GM19395 (cell line): ENCODE results near the gene STK17A.

Experiments
- ATAC-seq: cut with Tn5 transposase; IDR thresholded peaks from one replicate; pipeline ENCODE4 v1.9.1; 2021; ENCODE audit warnings: mild to moderate bottlenecking, moderate library complexity; ENCODE audit not compliant: unreplicated experiment

Gene STK17A

DNA sequence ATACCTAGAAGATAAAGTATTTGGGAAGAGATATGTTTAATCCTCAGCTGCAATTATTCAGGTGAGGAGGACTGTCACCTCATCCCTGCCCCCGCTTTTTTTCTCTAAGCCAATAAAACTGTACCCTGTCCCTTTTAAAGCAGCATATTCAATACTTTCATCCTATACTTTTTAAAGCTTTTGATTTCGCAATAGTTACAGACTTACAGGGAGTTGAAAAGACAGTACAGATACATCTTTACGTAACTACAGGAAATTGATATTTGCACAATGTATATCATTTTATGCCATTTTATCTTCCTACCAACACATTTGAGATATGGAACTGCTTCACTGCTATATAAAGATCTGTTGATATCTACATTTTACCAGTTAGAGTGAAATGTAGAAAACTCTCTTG is 47.6 kb downstream of the STK17A start:
- no peak for ATAC-seq

DNA sequence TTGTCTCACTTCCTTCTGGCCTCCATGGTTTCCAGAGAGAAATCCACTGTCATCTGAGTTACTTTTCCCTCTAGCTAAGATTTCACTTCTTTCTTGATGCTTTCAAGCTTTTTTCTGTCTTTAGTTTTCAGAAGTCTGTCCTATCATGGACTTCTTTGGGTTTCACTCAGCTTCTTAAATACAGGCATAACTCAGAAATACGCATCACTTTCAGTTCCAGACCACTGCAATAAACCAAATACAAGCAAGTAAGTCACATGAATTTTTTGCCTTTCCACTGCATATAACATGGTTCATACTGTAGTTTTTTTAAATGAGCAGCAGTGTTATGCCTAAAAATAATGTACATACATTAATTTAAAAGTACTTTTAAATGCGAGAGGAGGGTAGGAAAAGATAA is 48.7 kb downstream of the STK17A start:
- ATAC-seq: peak; percentile 67

DNA sequence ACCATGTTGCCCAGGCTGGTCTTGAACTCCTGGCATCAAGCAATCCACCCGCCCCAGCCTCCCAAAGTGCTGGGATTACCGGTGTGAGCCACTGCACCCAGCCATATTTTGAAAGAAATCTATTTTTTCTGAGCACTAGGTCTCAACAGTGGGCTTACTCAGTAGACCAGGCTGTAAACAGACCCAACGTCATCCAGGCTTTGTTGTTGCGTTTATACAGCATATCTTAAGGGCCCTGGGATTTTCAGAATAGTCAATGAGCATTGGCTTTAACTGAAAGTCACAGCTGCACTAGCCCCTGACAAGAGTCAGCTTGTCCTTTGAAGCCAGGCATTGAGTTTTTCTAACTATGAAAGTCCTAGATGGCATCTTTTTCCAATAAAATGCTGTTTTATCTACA is 49.8 kb downstream of the STK17A start:
- ATAC-seq: no peak

DNA sequence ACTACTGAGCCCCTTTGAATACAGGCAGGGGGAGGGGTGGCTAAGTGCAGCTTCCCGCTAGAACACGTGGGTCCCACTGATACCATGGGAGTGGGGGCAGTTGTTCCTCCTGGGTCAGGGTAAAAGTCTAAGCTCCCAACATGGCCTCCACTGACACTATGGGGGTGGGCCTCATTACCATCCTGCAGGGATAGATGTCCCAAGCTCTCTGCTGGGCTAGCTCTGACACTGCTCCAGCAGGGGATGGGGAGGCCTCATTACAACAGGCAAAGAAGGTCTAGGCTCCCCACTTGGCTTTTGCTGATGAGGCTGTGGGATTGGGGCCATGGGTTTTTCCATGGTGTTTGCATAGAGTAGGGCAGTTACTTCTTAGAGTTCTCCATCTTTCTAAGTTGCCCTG is 51.5 kb downstream of the STK17A start:
- ATAC-seq: no peak

DNA sequence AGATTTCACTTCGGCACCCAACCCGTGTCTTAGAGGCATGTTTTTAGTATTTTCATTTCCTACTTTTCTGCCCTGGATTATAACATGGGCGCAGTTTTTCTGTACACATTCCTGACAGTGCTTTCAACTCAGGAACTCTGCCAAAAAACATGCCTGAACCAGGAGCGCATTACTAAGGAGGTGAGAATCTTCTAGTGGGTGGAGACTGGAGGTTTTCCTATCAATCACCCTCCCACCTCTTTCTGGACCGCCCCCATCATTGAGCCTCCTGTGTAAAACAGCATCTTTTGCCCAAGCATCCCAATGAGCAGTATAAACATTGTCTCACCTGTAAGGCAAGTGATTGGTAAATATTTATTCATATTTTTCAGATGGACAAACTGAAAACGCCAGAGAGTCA is 53.2 kb downstream of the STK17A start:
- no peak for ATAC-seq

DNA sequence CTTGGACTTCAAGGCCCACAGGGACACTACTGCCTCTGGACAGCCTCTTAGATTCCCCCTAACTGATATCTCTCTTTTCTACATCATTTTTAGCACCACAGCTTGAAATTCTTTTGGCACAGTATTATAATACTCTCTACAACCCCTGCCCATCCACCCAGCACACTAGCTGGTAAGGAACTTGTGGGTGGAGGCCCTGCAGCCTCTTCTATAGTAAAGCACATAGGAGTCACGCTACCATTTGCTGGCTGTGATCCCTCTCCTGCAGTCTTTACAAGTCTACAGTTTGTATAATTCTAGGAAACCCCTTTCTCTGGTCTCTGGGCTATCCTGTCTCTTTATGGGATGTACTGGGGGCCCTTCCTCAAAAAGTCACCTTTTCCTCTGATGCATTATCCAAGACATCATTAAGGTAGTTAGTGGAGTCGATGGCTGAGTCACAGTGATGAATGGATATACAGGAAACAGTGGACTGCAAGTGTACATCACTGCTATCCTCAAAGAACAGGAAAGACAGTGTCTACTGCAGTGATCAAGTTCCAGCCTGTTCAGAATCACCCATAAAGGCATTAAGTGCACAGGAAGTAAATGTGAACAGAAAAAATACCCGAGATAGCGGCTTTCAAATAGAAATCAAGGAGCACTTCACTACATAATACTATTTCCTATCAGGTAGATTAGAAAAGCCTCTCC is 54.4 kb downstream of the STK17A start:
- no peak for ATAC-seq

DNA sequence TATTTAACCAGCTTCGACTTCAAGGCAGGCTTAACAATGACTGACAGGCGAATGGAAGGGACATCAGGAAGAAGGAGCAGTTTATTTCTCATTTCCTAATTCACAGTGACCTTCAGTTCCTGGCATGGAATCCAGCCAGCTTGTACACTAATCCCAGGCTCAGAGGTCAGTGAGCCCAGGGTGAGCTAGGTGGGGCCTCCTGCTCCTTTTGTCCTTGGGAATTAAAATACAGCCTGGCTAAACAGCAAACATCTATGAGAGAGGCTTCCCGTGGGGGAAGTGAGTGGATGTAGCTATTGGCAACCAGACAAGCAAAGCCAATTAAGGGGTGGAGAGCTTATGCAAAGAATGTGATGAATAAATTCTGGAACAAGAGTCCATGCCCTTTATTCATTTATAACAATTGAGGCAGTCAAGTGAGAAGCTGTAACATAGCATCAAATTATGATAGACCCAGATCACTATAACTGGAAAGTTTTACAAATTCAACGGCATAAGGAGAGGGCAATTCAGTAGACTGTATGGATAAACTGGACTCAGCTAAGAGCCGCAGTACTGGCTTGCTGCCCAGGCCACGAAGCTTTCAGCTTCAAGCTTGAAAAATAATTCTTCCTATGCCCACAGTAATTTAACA is 57.1 kb downstream of the STK17A start:
- no peak for ATAC-seq

DNA sequence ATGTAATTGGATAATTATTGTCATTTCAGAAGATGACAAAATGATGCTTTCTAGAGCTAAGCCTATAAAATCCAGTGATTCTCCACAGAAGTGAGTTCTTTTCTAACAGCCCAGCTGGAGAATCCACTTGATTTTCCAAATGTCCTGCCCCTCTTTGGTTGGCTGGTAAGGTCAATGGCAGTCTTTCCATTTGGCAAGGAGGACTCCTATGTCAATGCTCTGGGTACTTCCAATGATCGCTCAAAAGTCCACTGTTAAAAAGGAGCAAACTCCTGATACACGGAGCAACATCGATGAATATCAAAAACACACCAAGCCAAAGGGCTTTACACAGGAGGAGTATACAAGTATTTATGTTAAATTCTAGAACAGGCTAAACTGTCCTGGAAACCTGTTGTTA is 57.8 kb downstream of the STK17A start:
- no peak for ATAC-seq

DNA sequence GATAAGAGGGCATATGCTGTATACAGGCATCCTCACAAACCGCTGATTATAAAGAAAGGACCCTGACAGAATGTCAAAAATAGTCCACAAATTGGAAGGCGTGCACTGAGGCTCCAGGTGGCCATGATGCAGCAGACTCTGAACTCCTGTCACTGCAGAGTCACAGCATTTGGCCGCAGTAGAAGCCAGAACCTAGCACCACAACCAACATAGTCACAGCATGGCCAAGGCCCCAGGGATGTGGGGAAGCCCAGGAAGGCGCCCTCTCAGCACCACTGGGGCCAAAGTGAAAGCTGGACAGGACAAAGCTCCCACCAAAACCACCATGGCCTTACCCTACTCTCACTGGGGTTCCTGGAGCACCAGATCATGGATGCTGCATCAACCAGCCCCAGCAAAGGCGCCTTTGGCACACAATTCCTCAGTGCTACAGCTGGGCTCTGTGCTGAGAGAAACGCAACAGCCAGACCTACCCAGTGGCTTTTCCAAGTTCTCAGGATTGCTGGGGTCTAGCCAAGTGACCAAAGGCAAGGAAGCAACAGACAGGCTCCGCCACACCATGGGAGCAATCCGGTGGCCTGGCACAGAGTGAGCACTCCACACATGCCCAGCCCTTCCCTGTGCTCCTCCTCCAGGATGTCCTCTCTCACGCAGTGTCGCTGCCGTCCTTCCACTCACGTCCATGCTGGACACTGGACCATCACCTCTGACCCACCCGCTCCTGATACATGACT is 60.2 kb downstream of the STK17A start:
- ATAC-seq: no peak

DNA sequence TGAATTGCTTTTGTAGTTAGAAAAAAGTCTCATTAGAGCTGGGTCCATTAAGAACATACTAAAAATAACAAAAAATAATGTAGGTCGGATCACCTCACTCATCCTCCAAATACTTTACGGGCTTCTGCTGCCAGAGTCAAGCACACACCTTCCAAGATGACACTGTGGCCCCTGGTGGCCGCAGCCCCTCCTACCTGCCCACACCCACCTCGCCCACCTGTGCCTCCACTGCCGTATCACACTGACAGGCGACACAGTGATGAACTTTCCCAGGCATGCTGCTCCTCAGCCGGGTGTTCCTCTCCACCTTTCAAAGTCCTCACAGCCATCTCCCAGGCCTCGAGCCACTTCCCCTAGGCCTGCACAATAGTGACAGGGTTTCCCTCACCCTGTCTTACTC is 60.9 kb downstream of the STK17A start:
- no peak for ATAC-seq

DNA sequence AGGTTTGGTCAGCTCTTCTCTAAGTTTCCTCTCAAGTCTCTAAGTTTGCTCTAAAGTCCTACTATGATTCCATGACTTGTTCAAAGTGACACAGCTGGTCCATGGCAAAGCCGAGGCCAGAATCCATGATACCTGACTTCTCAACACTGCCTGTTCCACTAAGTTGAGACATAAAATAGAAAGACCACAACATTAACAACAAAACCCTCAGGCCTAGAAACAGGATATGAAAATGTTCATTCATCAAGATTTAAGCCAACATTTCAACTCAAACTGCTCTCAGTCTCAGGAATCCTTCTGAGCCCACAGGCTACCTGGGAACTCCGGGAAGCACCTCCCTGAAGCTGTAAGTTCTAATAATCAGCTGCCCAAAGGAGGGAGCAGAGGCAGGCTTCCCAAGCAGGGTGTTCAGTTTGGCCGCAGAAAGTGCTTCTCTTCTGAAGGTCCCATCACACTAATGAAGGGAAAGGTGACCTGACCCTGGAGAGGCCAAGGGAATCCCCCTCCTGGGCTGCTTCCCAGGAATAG is 62.9 kb downstream of the STK17A start:
- ATAC-seq: no peak

DNA sequence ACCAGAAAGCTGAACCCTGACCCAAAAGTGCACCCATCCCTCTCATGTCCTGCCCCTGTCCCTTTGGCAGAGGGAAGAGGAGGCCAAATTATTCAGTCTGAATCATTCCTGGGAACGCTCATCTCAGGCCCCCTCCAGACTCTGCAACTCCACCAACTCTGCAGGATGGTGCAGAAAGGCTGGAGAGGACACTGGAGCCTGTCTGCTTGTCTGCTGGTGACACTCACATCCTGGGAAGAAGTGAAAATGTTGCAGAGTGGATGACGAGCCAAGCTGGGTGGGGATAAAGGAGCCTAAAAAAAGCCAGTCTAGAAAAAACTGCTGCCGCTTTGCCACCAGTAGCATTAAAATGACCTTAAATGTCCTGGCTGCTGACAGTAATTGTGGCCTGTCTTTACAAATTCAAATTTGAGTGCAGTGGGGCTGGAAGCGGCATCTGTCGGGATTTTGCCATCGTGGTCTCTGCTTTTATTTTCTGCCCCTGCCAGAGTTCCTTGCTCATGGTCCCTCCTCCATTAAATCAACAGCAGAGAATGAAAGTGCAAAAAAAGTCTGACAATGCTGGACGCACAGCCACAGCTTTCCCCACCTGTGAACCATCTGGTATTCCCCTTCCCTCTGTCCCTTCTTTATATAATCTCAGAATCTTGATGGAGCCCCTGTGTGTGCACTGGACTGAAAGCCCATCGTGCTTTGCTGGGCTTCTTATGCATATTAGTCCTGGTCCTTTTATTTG is 63.9 kb downstream of the STK17A start:
- ATAC-seq: no peak

DNA sequence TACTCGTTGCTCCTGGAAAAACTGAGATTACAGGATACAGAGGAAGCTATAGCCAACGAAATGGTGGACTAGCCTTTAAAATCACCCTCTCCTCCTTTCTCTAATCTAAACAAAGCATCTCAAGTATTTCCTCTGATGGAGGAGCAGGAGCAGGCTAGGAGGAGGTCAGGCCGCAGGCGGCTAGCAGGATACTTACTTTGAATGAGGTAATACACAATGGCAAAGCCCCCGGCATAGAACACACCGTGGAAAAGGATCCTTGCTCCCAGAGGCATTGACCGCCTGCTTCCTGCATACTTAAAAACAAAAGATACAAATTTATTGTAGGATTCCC is 64.4 kb downstream of the STK17A start:
- ATAC-seq: no peak

DNA sequence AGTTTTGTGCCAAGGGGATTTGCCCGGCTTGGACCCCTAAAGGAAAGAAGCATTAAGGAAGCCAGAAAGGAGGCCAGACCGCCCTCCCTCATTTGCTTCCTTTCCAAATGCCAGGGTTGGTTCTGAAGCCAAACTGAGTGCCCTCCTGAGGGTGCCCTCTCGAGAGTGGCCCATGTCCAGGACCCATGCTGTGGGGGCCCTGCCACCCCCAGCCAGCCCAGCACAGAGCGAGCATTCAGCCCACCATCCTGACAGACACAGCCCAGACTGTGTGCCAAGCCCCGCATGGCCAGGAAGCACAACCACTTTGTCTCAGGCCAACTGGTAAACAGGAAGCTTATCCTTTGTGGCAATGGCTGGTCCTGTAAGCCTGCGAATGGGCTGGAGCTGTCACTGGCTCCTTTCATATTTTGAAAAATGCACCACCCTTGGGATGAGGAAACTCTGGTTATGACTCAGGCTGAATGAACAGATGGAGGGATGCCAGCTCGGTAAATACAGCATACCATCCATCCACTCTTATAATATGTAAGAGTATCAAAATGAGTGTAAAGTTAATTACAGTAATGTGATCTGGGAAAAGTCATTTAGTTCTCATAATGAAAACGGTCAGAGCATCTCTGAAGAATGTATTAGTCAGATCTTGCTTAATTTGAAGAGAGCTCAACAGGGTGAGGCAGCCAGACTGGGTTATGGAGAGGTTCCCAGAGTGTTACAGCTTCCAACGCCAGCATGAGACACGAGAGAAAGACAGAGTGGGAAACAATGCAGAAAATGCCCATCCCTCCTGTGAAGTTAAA is 65.0 kb downstream of the STK17A start:
- no peak for ATAC-seq

DNA sequence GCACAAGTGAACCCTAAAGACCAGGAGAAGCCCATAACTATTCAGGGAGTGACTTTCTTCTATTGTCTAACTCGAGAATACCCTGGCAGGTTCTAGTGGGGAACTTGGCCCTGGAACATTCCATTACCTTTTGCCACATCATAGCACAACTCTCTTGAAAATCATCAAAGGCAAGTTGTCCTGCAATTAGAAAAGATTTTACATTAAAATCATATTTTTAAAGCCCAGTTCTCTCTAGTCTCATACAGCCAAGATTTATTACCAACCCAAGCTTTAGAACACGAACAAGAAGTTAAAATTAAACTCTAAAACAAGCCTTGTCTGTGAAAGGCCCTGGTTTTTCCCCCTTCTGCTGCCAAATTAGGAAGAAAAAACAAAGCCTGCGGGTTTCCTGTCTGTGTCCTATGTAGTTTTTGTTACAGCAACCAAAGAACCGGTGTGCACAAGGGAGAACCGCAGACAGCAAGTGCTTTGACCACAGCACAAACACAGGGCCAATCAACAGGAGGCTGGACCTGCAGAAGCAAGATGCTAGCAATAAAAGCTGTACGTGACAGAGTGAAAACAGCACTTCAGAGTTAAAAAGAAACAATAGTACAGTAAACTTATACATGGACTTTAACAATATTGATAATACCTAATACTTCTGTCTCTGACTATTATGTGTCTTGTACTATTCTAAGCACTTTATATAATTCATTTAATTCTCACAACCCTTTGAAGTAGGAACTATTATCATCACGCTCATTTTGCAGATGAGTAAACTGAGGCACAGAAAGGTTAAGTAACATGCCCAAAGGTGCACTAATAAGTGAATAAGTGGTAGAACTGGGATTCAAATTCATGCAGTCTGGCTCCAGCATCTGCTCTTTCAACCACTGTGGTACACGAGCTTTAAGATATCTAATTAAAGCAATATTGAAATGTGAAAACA is 65.8 kb downstream of the STK17A start:
- ATAC-seq: peak; percentile 63

DNA sequence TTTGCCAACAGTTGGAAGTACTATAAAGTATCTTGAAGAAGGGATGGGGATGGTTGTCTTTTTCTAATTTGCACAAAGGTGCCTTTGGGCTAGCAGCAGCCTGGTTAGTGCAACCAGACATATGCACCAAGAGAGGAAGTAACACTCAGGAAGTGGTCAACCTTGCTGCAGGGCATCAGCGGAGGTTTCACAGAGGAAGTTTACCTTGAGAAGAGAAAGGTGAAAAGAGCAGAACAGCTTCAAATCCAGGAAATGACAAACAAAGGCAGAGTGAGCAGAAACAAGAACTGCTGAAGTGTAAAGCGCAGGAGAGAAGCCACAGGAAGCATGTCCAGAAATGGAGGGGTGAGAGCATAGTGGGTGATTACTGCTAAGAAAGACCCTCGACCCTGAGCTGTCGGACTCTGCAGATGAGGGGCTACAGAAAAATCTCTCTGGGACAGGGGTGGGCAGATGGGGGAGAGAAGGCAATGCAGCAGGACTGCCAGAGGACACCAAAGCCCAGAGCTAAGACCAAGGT is 66.9 kb downstream of the STK17A start:
- ATAC-seq: peak; percentile 73

DNA sequence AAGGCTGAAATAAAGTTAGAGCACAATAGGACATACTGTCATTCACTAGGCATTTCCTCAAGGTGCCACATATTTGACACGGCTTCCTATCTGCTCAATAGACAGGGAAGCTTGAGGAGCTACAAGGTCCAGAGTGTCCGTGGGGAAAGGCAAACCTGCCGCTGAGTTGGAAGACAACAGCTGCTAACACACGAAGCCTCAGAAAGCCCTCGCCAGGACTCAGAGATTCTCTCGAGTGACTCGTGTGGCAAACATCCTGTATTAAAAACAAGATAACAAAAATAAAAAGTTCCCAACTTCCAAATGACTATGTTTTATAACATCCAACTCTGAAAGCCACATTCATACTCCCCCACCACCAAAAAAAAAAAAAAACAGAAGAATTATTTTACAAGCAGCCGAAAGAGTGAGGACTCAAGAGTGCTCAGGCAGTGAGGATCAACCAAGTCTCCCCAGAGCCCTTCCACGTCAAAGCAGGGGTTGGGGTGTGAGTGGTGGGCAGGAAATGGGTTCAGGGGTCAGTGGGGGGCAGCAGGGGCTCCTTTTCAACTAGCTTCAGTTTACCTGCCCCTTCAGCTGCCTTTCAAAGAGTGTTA is 67.6 kb downstream of the STK17A start:
- ATAC-seq: no peak

DNA sequence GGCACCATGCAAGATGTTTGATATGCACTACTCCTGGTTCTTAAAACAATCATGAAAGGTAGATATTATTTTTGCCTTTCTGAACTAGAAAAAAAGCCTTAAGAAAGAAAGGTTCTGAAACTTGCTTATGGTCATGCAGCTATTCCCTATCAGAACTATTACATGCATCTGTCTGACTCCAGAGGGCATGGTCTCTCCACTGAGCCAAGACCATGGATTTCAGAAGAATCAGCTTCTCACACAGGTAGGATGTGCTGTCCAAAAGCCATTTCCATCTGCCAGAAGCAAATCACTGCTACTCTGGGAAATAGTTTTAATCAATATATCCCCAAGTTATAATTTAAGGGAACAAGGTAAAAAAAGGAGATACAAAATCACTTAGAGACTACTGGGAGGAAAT is 69.5 kb downstream of the STK17A start:
- no peak for ATAC-seq

DNA sequence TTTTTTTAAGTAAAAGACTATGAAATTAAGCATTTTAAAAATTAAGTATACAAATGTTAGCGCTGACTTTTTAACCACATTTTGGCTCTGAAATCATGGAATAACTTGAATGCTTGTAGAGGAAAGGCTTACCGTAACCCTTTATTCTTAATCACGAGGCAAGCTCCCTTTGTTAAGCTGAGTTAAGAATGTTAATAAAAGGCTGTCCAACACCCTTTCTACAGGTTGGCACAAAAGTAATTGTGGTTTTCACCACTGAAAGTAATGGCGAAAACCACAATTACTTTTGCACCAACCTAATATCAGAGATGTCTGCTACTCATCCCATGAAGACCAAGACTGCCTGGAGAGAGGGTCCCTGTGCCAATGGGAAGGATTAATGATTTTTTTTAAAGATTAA is 70.6 kb downstream of the STK17A start:
- ATAC-seq: no peak
